ENCODE measurements around the gene DENND4A.
"Not testable (repeated sequence)": the region's sequence is repeated elsewhere in the genome, so short reads cannot be mapped to it uniquely, and the experiment has no call there.

The DENND4A gene

DNA sequence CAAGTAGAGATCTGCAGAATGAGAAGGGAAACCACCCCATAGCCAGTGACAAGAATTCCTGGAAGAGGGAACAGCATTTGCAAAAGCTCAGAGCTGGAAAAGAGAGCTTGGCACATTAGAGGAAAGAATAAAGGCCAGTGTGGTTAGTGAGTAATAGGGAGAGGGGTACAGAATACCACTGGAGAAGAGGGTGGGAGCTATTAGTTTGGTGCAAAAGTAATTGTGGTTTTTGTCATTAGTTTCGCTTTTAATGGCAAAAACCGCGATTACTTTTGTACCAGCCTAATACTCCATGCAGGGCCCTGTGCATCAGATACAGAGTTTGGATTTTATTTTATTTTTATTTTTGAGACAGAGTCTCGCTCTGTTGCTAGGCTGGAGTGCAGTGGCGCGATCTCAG, 160.6 kb downstream of the DENND4A start:
- no peak for DNase-seq (ENCODE audit: low spot score)

DNA sequence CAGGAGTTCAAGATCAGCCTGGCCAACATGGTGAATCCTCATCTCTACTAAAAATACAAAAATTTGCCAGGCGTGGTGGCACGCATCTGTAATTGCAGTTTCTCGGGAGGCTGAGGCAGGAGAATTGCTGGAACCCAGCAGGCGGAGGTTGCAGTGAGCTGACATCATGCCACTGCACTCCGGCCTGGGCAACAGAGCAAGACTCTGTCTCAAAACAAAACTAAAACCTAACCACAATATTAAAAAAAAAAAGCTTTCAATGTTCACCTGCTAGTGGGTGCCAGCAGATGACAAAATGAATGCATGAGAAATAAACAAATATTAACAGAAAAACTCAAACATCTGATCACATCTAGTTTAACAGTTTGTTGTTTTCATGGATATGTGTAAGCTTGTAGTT, 161.3 kb downstream of the DENND4A start:
- DNase-seq (ENCODE audit: low spot score) = no peak

DNA sequence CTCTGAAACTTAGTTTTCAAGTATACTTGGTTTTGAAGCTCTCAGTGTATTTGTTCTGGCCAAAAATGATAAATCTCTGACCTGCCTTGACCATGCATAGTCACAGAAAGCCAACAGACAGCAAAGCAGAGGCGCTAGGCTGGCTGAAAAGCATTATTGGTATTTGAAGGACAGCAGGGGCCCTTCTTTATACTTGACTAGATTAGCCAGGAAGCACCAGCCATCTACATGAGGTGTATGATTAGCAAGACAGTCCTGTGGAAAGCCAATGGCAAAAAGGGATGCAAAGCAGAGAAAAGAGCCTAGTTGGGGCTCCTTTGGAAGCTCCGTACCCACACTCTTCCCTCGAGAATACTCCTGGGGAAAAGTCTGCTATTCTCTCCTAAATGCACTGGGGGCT, 162.5 kb downstream of the DENND4A start:
- no peak for DNase-seq (ENCODE audit: low spot score)

DNA sequence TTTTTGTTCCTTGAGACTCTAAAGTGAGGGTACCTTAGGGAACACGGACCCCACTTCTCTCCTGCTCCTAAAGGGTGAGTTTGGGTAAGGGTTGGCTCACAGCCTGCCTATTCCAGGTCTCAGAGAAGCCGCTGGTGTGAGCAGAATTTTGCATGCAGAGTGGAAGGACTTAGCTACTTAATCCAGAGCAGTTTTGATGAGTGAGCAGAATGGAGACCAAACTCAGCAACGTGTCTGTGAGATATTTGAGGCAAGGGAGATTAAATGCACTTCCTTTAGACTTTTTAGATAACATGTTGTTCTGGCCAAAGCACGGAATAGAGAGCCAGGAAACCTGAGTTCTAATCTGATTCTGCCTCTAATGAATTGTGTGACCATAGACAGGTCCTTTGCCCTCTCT, 165.2 kb downstream of the DENND4A start:
- no peak for DNase-seq (ENCODE audit: low spot score)

DNA sequence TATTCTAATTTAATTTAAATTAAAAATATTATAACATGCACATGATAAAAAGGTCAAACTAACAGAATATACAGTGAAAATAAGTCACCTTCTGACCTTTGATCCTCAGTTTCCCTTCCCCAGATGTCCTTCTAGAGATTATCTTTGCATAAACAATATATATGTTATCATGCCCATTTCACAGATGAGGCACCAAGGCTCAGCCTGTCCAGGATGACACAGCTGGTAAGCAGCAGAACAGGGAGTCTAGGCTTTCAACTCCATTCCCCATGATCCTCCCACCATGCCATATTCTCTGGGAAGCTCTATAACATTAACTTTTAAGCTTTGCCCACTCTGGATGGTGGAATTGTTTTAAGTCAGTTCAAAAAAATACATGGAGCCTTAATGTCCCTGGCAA, 169.0 kb downstream of the DENND4A start:
- no peak for DNase-seq (ENCODE audit: low spot score)

DNA sequence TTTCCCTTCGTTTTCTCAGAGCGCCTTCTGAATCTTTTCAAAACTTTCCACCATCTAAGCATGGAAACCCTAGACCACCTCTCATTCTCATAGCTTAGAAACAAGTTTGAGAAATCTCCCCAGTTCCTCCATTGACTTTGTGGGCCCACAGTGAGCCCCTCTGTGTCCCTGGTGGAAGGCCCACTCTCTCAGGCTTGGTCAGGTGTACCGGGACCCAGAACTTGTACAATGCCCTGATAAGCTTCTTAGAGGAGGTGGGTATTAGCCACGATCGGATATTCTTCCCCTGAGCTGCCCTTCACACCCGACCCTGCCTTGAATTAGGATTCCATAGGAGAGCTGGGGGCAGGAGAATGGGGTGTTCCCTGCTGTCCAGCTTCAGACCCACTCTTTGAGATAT, 170.5 kb downstream of the DENND4A start, which contains the start of gene SLC24A1:
TSS of gene SLC24A1 (plus strand) at position 301 of the 400 bp plus-strand sequence. CDS start 2,143 bp downstream, outside the sequence.
- DNase-seq (ENCODE audit: low spot score) = no peak

DNA sequence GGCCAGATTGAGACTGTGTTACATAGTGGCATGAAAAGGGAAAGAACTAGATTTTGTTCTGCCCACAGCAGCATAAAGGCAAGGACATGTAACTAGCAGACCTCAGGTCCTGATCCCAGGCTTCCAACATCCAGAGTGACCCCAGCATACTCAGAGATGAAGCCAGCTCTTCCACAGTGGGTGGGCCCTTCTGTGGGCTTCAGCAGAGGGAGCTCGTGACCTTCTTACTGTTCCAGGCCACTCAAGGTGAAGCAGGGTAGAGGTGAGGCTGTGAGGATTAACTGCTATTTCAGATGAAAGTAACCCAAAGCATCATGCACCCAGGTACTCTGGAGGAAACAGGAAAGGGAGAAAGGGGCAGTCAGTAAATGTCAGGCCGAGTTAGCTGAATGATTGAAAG, 171.3 kb downstream of the DENND4A start:
- DNase-seq (ENCODE audit: low spot score) = no peak

DNA sequence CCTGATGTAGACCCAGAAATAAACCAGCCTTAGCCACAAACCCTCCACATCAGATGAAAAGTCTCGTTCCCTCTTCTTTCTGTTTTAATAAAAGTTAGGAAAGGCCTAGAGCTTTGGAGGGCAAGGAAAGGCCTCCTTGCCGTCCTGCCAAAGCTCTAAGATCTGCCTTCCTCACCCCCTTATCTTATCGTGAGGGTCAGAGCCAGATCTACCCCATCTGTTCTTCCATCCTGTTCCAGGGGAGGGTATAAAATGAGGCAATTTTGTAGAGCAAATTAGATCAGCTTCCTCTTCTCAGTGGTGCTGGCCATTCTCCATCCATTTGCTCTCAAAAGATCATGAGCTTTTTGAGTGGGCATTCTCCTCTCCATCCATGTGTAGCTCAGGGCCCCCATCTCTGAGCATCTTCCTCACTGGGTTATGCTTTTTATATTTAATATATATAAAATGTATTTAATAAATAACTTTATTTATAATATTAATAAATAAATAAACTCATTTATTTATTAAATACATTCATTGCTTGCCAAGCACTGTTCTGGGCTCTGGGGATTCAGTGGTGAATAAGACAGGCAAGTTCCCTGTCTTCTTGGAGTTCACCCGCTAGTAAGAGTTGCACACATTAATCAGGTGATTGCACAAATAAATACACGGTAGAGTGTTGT, 172.3 kb downstream of the DENND4A start:
- DNase-seq (ENCODE audit: low spot score) = no peak

DNA sequence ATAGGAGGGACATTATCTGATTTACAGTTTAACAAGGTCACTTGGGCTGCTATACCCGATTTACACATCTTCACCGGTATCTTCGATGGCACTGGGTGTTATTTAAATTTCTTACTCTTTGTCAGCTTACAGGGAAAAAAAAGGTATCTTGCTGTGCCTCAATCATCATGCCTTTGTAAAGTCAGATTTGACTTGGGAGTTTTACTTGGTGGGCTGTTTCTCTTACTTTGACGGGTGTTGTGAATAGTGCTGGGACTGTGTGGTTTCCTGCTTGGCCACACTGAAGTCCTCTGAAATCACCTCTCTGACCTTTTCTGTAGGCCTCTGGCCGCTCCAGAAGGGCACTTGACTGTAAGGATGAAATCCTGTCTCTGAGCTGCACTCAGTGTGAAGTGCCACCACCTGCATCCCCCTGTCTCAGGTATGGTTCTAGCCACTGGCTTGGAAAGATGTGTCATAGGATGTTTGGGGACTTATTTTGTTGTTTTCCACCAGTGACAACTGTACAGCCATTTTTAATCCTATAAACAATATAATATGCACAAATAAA, 173.5 kb downstream of the DENND4A start:
- no peak for DNase-seq (ENCODE audit: low spot score)

DNA sequence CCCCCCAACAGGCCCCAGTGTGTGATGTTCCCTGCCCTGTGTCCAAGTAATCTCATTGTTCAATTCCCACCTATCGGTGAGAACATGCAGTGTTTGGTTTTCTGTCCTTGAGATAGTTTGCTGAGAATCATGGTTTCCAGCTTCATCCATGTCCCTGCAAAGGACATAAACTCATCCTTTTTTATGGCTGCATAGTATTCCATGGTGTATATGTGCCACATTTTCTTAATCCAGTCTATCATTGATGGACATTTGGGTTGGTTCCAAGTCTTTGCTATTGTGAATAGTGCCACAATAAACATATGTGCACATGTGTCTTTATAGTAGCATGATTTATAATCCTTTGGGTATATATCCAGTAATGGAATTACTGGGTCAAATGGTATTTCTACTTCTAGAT, 176.2 kb downstream of the DENND4A start:
- DNase-seq (ENCODE audit: low spot score) = not testable (repeated sequence)

DNA sequence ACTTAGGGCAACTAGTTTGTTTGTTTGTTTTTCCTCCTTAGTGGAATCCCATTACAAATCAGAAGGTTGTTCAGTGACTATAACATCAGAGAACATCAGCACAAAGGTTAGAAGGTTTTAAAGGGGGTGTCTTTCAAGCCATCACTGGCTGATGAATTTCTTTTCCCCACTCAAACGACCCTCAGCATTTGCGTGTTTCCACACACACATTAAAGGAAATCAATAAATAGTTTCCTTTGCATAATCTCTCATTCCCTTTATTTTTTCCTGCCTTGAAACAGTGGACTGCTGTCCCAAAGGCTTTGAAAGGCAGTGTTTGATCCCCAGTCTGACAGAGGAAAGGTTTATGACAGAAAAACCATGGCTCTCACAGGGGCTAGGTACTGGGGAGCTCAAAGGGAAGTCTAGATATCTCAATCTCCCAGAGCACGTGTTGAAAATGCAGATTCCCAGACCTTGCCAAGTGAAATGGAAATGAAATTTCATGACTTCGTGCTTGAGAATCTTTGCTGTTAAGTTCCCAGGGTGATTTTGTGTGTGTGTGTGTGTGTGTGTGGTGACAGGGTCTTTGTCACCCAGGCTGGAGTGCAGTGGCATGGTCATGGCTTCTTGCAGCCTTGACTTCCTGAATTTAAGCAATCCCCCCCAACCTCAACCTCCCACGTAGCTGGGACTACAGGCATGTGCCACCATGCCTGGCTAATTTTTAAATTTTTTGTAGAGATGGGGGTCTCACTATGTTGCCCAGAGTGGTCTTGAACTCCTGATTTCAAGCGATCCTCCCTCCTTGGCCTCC, 178.9 kb downstream of the DENND4A start:
- DNase-seq (ENCODE audit: low spot score) = no peak

DNA sequence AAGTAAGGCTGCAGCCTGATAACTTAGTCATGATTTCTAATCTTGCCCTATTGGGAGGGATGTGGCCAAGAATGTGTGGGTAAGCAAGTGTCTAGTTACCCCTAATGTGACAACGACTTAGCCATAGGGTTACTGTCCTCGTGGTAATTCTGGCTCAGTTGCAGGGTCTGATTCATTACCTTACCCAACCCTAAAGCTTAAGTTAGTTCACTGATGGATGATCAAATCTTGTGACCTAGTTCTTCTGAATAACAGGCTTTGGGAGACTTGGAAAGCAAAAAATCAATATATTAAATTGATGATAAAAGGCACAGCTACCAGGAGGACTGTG, 179.5 kb downstream of the DENND4A start:
- no peak for DNase-seq (ENCODE audit: low spot score)

DNA sequence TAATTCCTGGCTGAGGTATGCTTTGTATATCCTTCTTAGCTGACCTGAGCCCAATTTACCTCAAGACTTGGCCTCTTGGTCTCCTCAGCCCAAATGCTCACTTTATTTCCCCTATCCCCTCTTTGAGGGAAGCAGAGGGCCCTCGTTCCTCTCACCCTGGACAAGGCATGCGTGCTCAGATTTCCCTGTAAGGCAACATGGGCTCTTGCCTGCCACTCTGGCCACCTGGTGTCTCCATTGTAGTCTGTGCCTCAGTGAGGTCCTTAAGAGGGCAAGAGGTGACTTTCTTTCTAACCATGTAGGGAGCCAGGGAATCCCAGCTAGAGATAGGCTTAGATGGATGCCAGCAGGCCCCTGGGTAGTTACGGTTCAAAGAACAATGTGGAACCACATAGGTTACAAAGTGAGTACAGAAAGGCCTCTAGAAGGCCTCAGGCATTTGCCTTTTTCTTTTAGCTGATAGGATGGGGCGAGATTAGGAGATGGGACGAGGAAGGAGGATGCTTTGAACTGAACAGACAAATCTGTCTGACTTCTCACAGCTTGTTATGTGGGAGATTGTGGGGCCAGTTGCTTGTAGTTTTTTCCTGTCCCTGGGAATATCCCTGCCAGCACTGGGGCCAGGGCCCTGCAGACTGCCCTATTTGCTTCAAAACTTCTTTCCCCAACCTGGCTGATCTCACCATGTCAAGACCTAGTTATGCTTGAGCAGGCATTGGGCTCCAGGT, 180.0 kb downstream of the DENND4A start:
- DNase-seq (ENCODE audit: low spot score) = no peak

DNA sequence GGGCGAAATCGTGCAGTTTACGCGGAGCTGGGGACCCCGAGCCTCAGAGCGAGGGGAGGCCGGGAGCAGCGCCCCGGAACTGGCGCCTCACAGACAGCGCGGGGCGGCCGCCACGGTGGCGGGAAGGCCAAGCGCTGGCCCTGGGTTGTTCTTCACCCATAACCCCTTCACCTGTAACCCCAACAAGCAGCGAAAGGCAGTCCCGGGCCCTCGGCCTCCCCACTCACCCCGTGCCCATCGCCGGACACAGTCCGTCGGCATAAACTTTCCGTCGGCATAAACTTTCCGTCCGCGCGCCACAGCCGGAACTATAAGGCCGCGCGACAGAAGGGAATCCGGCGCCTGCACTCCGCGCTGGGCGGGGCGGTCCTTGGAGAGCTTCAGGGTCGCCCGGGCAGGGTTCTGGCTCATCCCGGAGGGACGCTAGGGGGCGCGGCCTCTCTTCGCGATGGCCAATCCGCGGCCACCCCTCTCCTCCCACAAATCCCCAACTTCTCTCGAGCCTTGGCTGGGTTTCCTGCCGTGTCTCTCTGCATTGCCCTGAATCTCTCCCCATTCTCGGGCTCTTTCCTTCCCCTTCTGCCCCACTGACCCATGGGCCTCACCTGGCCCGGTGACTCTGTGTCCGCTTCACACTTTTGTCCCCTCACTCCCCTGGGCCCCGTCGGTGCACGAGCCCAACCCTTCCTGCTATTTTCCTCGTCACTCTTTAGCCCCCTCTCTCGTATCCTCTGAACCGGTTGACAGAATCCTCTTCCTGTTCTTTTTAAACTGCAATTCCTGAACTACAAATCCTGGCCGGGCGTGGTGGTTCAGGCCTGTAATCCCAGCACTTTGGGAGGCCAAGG, 181.0 kb downstream of the DENND4A start, which contains the start of gene INTS14:
TSS of gene INTS14 (minus strand) at position 261 of the 848 bp plus-strand sequence. CDS start 3,751 bp downstream, outside the sequence.
- peak; percentile 98 for DNase-seq (ENCODE audit: low spot score)

Data from ecto neural progenitor cell (in vitro differentiated cells).